Epithelial cell of esophagus (primary cell): Measurements from ENCODE around the gene SKAP1.

Experiments used
- DNase-seq: peaks from one replicate; pipeline ENCODE4 v3.0.0; 2010; ENCODE audit warnings: low read depth
- H3K4me3 ChIP-seq: 2 replicates; pipeline ENCODE4 v1.5.1; 2011; ENCODE audit warnings: mild to moderate bottlenecking, low read length, control low read depth
- CTCF ChIP-seq: IDR thresholded peaks from 2 replicates; pipeline ENCODE4 v1.5.1; 2011; ENCODE audit warnings: low read depth, mild to moderate bottlenecking, low read length, control low read depth, inconsistent platforms; ENCODE audit not compliant: insufficient read depth; ENCODE audit errors: missing control alignments

The SKAP1 gene

GRCh38 chr17:48328457-48328856, 101.6 kb downstream of the SKAP1 start:
- no peak for TF ChIP-seq CTCF
- H3K4me3 ChIP-seq = no peak overlapping the region
- DNase-seq = no peak

- no peak for TF ChIP-seq CTCF
- no peak overlapping the region for H3K4me3 ChIP-seq
- DNase-seq = no peak
Observed at GRCh38 chr17:48326310-48326709, 103.7 kb downstream of the SKAP1 start.

- DNase-seq = peak; percentile 8
- H3K4me3 ChIP-seq = no peak overlapping the region
- TF ChIP-seq CTCF = no peak
Observed at GRCh38 chr17:48322060-48322459, 108.0 kb downstream of the SKAP1 start.

- no peak for TF ChIP-seq CTCF
- DNase-seq = no peak
Observed at GRCh38 chr17:48317732-48318131, 112.3 kb downstream of the SKAP1 start.

GRCh38 chr17:48314716-48315115, 115.3 kb downstream of the SKAP1 start:
- TF ChIP-seq CTCF = no peak
- H3K4me3 ChIP-seq = no peak overlapping the region
- DNase-seq = no peak

More at GRCh38 chr17:48317732-48318131, 112.3 kb downstream of the SKAP1 start:
- no peak overlapping the region for H3K4me3 ChIP-seq

- no peak for TF ChIP-seq CTCF
- H3K4me3 ChIP-seq = no peak overlapping the region
- DNase-seq = no peak
Observed at GRCh38 chr17:48313096-48313755, 116.8 kb downstream of the SKAP1 start.

- no peak for DNase-seq
- no peak overlapping the region for H3K4me3 ChIP-seq
- no peak for TF ChIP-seq CTCF
Observed at GRCh38 chr17:48311324-48311723, 118.7 kb downstream of the SKAP1 start.
